ENCODE data around the gene OPRM1.
"Not testable (repeated sequence)": the region's sequence is repeated elsewhere in the genome, so short reads cannot be mapped to it uniquely, and the experiment has no call there.

Gene OPRM1

DNA sequence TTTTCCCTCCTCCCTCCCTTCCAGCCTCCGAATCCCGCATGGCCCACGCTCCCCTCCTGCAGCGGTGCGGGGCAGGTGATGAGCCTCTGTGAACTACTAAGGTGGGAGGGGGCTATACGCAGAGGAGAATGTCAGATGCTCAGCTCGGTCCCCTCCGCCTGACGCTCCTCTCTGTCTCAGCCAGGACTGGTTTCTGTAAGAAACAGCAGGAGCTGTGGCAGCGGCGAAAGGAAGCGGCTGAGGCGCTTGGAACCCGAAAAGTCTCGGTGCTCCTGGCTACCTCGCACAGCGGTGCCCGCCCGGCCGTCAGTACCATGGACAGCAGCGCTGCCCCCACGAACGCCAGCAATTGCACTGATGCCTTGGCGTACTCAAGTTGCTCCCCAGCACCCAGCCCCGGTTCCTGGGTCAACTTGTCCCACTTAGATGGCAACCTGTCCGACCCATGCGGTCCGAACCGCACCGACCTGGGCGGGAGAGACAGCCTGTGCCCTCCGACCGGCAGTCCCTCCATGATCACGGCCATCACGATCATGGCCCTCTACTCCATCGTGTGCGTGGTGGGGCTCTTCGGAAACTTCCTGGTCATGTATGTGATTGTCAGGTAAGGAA lies at the start of gene OPRM1:
OPRM1 (plus strand) TSS at position 10 of the 612 bp plus-strand sequence; CDS start at position 315, 305 bp downstream.
- DNase-seq (ENCODE audit: low spot score) = peak; percentile 23

GRCh38 chr6:153989989-153990388 lies 49.1 kb upstream of the OPRM1 start:
- no peak for DNase-seq (ENCODE audit: low spot score)

DNA sequence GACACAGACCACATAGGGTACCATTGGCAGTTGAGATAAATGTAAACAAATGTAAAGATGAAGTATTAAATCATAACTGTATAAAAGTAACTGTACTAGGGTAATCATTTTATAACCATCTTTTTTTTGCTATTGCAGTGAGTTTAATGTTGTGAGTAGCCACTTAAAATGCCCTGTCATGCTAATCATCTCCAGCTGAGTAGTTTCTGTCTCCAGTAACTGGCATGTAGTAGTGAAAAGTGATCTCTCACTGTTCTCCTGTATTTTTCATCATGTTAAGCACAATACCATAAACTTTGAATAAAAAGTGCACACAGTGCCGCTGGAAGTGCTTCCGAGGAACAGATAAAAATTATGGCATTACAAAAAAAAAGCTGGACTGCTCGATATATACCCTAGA lies 45.0 kb upstream of the OPRM1 start:
- DNase-seq (ENCODE audit: low spot score) = no peak

DNA sequence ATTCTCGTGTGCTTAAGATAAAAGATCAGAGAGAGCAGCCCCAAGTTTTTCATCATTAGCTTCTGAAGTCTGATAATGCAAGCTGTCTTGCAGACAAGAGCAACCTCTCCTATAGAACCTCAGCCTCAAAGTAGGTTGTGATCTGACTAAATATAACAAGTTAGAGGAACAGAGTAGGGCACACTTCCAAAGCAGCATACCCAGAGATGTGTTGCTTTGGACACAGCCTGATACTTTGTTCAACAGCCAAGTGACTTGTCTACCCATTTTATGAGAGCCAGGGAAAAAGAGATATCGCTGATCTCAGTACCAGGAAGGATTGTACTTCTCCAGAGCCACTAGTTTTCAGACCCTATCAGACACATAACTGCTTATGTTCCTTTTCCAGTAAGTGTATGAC lies 44.2 kb upstream of the OPRM1 start:
- no peak for DNase-seq (ENCODE audit: low spot score)

DNA sequence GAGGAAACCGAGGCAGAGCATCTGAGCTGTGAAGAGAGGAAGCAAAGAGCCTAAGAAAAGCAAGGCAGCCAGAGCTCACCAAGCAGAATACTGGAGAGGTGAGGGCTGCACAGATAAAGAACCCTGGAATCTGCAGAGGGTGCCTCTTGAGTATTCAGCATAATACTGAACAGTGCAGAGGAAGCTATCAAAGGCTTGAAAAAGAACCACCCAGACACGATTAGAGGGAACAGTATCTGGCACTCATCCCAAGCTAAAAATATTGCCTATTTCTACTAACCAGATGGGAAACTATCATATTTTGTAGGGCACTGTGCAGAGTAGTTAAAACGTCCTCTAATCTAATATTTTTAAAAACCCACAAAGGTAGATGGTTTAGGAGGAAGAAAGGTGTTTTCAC lies 41.8 kb upstream of the OPRM1 start:
- no peak for DNase-seq (ENCODE audit: low spot score)

DNA sequence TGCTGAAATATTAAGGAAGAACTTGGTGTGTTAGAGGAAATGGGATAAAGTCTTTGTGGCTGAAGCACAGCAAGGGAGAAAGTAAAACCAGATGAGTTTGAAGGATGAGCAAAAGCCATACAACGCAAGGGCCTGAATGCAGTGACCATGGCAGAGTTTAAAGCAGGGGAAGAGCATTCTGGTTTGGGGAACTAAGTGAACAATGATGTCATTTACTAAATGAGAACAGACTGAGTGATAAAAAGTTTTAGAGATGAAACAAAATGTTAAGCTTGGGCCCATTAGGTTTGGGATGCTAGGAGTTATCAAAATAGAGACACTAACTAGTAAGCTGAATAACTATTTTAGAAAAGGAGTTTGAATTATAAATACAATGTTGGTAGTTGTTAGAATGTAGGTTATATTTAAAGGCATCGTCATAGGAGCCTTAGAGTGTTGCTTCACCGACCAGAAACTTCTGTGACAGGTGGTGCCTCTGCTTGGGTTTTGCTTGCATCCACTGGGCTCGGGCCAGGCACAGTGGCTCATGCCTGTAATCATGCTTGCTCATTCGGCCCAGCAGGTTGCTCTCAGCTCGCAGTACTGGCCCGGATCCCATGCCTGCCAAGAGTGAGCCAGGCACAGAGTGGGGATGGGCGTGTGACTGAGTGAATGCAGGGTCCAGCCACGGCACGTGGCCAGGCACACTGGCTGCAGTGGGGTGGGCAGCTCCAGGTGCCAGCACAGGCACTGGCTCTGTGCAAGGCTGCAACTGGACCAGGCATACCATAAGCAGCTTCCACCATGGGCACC lies 37.4 kb upstream of the OPRM1 start:
- no peak for DNase-seq (ENCODE audit: low spot score)

DNA sequence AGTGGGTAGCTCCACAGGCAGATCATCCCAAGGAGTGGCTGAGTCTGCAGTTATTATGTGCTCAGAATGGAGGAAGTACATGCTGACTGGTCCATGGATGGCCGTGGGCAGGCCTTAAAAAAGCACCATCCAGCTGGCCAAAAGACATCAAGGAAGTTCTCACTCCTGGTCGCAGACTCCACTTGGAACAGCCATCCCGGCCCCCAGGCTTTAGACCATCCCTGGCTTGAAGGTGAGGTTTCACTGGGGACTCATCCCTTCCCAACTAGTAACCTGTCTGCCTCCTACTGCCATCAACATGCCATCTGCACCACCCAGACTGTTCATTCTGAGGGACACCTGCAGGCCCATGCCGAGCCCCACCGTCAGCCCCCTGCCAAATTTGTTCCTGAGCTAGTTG lies 36.1 kb upstream of the OPRM1 start:
- DNase-seq (ENCODE audit: low spot score) = no peak

- DNase-seq (ENCODE audit: low spot score) = no peak
Measured at GRCh38 chr6:154010371-154010770, 28.7 kb upstream of the OPRM1 start.

GRCh38 chr6:154012852-154013251 lies 26.2 kb upstream of the OPRM1 start:
- DNase-seq (ENCODE audit: low spot score) = no peak

GRCh38 chr6:154017786-154018185 lies 21.3 kb upstream of the OPRM1 start:
- no peak for DNase-seq (ENCODE audit: low spot score)

DNA sequence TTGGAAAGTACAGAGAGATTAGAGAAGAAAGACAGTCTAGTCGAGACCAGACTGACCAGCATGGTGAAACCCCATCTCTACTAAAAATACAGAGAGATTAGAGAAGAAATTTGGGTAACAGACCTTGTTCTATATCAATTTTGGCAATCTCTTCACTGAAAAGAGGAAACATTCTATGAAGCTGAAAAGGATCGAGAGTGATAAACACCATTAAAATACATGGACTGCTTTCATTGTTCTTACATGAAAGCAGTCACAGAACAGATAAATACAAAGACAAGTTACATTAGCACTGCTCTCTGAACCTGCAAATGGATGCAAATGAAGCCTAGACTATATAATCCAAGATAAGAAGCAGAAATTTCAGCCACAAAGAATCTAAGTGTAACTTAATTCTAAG lies 8.4 kb upstream of the OPRM1 start:
- no peak for DNase-seq (ENCODE audit: low spot score)

- DNase-seq (ENCODE audit: low spot score) = no peak
Measured at GRCh38 chr6:154041001-154041400, 2.0 kb downstream of the OPRM1 start.

DNA sequence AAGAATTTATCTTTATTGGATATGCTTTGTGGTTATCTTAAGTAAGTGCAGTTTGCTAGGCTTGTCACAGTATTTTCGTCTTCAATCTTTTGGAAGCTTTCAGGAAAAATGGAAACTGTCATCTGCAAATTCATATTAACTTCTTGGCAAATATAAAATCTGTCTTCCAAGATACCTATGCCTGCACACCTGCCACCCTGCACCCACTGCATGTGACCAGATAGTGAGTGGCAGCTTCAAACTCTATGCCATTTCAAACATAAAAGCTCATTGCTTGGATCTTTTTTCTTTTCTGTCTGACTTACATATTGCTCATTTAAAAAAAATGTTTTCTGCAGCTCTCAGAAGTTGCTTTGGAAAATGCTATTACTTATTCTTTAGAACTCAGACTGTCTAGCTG lies 14.1 kb downstream of the OPRM1 start:
- DNase-seq (ENCODE audit: low spot score) = no peak

- no peak for DNase-seq (ENCODE audit: low spot score)
Measured at GRCh38 chr6:154056536-154056935, 17.5 kb downstream of the OPRM1 start.

DNA sequence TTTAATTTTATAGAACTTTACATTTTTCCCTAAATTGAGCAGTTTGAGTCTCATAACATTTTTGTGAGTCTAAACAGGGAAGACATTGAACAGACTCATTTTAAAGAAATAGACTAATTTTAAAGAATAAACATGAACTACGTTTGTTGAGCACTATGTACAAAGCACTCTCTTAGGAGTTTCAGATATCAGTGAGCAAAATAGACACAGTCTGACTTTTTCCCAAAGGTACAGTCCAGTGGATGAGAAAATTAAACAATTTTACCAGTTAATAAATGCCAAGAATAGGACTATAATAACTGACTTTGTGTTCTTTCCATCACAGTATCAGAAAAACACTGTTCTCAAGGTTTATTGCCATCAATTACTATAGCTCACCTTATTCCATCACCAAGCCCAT lies 18.1 kb downstream of the OPRM1 start:
- no peak for DNase-seq (ENCODE audit: low spot score)

- DNase-seq (ENCODE audit: low spot score) = no peak
Measured at GRCh38 chr6:154058963-154059680, 20.1 kb downstream of the OPRM1 start.

DNA sequence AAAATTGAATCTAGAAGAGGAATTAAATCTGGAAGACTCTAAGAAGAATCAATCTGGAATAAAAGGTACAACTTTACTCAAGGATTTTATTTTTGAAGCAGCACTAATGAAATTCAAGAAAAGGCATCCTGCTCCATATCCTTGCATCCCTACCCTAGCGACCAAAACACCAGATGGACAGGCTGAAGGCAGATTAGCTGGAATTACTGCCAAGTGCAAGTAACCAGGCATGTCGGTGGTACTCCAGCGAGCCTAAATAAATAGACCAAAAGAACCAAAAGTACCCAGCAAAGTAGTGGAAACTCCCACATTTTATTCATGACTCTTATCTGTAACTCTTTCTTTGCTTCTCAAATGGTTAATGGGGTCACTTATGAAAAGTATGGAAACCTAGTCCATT lies 21.0 kb downstream of the OPRM1 start:
- DNase-seq (ENCODE audit: low spot score) = no peak

- DNase-seq (ENCODE audit: low spot score) = no peak
Measured at GRCh38 chr6:154070041-154070440, 31.0 kb downstream of the OPRM1 start.

DNA sequence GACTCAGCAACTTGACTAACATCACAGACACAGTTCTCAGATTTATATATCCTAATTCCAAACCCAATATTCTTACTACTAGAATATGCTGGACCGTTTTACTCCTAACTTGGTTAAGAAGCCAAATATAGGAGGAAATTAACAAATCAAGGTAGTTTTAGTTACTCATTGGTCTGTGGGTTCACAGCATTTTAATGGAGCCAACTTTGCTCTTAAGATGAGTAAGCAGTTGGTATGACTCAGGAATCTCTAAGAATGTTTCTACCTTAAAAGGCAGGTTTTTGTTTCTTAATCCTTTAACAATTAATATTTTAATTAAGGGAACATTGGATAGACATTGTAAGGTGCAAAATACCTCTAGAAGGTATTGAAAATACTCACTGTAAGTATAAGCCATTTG lies 31.6 kb downstream of the OPRM1 start:
- no peak for DNase-seq (ENCODE audit: low spot score)

DNA sequence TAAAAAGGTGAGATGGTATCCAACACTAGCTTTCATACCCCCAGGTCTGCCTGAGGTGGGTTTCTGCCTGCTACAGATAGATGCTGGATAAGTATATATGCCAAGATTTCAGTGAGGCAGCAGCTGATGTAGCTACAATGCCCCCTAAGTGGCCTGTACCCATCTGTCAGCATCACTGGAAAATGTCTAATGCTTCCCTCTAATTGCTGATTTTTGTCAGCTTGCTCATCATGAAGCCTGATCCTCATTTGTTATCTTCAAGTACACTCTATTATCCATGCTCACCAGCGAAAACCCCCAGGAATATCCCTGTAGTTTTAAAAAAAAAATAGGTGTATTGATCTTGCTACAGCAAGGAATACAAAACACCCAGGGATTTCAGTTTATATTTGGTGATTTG lies 32.2 kb downstream of the OPRM1 start:
- no peak for DNase-seq (ENCODE audit: low spot score)

GRCh38 chr6:154071711-154072110 lies 32.7 kb downstream of the OPRM1 start:
- no peak for DNase-seq (ENCODE audit: low spot score)

DNA sequence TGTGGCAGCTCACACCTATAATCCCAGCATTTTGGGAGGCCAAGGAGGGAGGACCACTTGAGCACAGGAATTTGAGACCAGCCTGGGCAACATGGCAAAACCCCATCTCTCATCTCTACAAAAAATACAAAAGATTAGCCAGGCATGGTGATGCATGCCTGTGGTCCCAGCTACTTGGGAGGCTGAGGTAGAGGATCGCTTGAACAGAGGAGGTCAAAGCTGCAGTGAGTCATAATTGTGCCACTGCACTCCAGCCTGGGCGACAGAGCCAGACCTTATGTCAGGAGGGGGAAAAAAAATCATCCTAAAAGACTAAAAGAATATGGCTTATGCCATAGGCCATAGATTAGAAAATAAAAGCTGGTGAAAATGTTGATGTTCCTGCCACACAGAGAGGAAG lies 39.6 kb downstream of the OPRM1 start:
- not testable (repeated sequence) for DNase-seq (ENCODE audit: low spot score)
